Spleen (tissue), 7 donors: Measurements from ENCODE around the gene NDUFA11.

Experiments
- CTCF ChIP-seq, 11 experiments: fragments of 200-600 bp in 7 of 11; fragments of 450-650 bp in 4 of 11; sonication (generic) in 4 of 11; IDR thresholded peaks in 8 of 11; conservative IDR thresholded peaks in 3 of 11; 1 replicate in 7 of 11; 2 replicates in 4 of 11; pipeline versions ENCODE4 v1.4.0 to v1.8.0; 2016 to 2021; ENCODE audit warnings: antibody characterized with exemption in 11 of 11, inconsistent platforms in 4 of 11, mild to moderate bottlenecking in 1 of 11
- POLR2A ChIP-seq, 3 donors: fragments of 450-650 bp; IDR thresholded peaks; one replicate each; pipeline ENCODE4 v1.5.1; 2017; ENCODE audit warnings: antibody characterized with exemption in 3 of 3, mild to moderate bottlenecking in 1 of 3
- POLR2AphosphoS5 ChIP-seq, 3 donors: sonication (generic); formaldehyde crosslinking; IDR thresholded peaks; one replicate each; pipeline ENCODE4 v1.5.1; 2017; ENCODE audit warnings: antibody characterized with exemption in 3 of 3
- donor health status: DM: no; HTN: no; CAD: no; lungs with moderate emphysema.
- donor health status: DM: no; HTN: no; CAD: no.
- donor health status: DM: no; HTN: no; CAD: no.

GRCh38 chr19:5918463-5919079 is 15.0 kb upstream of the NDUFA11 start:
- TF ChIP-seq CTCF (IDR thresholded peaks at IDR 0.05 in 8 of 11, conservative IDR thresholded peaks at IDR 0.05 in 3 of 11) = no peak
- no peak for TF ChIP-seq POLR2A (IDR thresholded peaks at IDR 0.05)
- peak in 1 of 3 donors; percentile 25 for TF ChIP-seq POLR2AphosphoS5 (IDR thresholded peaks at IDR 0.05)
